Neural crest cell (in vitro differentiated cells): ENCODE data around the gene GAREM2. TPM values are rescaled to one million over a fixed set of nuclear protein-coding genes. Genes with fewer than 3 reads are reported as not detected.

Experiments used
- DNase-seq: peaks from one replicate; pipeline ENCODE4 v3.0.0; 2021; ENCODE audit warnings: low read depth, mixed read lengths, low spot score
- H3K27ac Mint-ChIP-seq: one replicate; pipeline ENCODE4 v1.8.0; 2021; ENCODE audit warnings: mild to moderate bottlenecking, mixed read lengths; ENCODE audit not compliant: unreplicated experiment
- H3K27me3 Mint-ChIP-seq: 2 replicates; pipeline ENCODE4 v1.8.0; 2021; ENCODE audit warnings: low read depth, mild to moderate bottlenecking, mixed read lengths
- H3K36me3 Mint-ChIP-seq: 2 replicates; pipeline ENCODE4 v1.8.0; 2021; ENCODE audit warnings: low read depth, mild to moderate bottlenecking, mixed read lengths
- H3K4me1 Mint-ChIP-seq: 2 replicates; pipeline ENCODE4 v1.8.0; 2021; ENCODE audit warnings: mixed read lengths
- H3K4me3 Mint-ChIP-seq: one replicate; pipeline ENCODE4 v1.8.0; 2021; ENCODE audit warnings: mild to moderate bottlenecking, mixed read lengths
- H3K9me3 Mint-ChIP-seq: 2 replicates; pipeline ENCODE4 v1.8.0; 2021; ENCODE audit warnings: mixed read lengths
- CTCF ChIP-seq: fragments of 200-600 bp; sonication (generic); conservative IDR thresholded peaks from 2 replicates; pipeline ENCODE4 v1.5.0; 2021; ENCODE audit warnings: antibody characterized with exemption, mild to moderate bottlenecking
- long read RNA-seq: library from polyadenylated mRNA; unstranded; transcript quantifications from one replicate; pipeline ENCODE4 v2.0.0, GENCODE V29; 2020
- total RNA-seq: library from RNA; stranded (reverse); gene quantifications from 2 replicates; pipeline ENCODE4 v1.2.1, GENCODE V29; 2021

GAREM2 gene
- 21.3 and 21.8 TPM in 2 replicates for total RNA-seq
- long read RNA-seq, partial matches to known transcripts, result 2 of 4 reads
- long read RNA-seq, other reads (novel, unspliced or antisense), result 2 of 4 reads

GRCh38 chr2:26172871-26173775 lies at the start of gene GAREM2:
Gene GAREM2, plus strand, starts transcription at chr2:26173088. Its CDS starts 133 bp downstream, at chr2:26173221.
- TF ChIP-seq CTCF, result no peak
- Mint-ChIP-seq H3K36me3 (no peaks in the 10 kb centered on the region), H3K27me3 (peaks cover 27% of the 10 kb centered on the region), H3K4me1 (peaks cover 22% of the 10 kb centered on the region), H3K27ac (peak within 1 kb of the TSS; percentile 62), H3K9me3 (no peaks in the 10 kb centered on the region), H3K4me3 (peak within 1 kb of the TSS; percentile 90)
- no peak for DNase-seq

DNA sequence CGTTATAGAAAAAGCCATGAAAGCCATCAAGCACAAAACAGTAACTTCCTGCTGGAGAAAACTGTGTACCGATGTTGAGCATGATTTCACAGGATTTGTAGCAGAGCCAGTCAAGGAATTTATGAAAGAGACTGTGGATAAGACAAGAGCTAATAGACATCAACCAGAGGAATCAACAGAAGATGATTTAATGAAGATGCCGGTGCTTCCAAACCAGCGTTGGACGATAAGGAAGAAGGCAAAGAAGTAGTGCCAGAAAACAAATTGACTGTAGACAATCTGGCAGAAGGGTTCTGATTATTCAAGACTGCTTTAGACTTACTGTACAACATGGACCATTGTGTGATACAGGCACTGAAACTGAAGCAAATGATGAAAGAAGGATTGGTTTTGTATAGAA lies 49.5 kb upstream of the GAREM2 start:
- no peak for TF ChIP-seq CTCF
- no peak for DNase-seq
- H3K27ac Mint-ChIP-seq, result no peak overlapping the region
- no peak overlapping the region for H3K4me3 Mint-ChIP-seq
- H3K36me3 Mint-ChIP-seq, result peaks cover 5% of the 10 kb centered on the region
- H3K4me1 Mint-ChIP-seq, result peaks cover 8% of the 10 kb centered on the region
- H3K9me3 Mint-ChIP-seq, result no peaks in the 10 kb centered on the region
- H3K27me3 Mint-ChIP-seq, result no peaks in the 10 kb centered on the region

DNA sequence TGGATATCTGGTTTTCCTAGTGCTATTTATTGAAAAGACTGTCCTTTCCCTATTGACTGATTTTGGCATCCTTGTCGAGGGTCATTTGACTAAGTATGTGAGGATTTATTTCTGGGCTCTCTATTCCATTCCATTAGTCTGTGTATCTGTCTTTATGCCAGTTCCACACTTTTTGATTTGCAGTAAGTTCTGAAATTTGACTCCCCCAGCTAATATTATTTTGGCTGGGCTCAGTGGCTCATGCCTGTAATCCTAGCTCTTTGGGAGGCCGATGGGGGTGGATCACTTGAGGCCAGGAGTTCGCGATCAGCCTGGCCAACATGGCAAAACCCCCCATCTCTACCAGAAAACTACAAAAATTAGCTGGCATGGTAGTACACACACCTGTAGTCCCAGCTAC lies 46.8 kb upstream of the GAREM2 start:
- no peaks in the 10 kb centered on the region for H3K9me3 Mint-ChIP-seq
- no peak overlapping the region for H3K27ac Mint-ChIP-seq
- no peaks in the 10 kb centered on the region for H3K27me3 Mint-ChIP-seq
- H3K36me3 Mint-ChIP-seq, result peaks cover 5% of the 10 kb centered on the region
- no peak for TF ChIP-seq CTCF
- H3K4me1 Mint-ChIP-seq, result peaks cover 8% of the 10 kb centered on the region
- no peak overlapping the region for H3K4me3 Mint-ChIP-seq
- DNase-seq, result no peak

DNA sequence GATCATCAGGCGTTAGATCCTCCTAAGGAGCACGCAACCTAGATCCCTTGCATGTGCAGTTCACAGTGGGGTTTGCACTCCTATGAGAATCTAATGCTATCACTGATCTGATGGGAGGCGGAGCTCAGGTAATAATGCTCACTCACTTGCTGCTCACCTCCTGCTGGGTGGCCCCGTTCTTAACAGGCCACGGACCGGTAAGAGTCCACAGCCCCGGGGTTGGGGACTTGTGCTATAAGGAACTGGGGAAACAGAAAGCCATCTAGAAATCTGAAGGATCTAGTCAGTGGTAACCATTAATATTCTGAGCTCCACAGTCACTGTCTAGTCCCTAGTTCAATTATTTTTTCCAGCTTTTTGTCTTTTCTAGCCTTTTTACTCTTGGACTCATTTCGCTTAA lies 44.7 kb upstream of the GAREM2 start:
- no peaks in the 10 kb centered on the region for H3K9me3 Mint-ChIP-seq
- H3K4me3 Mint-ChIP-seq, result no peak overlapping the region
- H3K4me1 Mint-ChIP-seq, result peaks cover 2% of the 10 kb centered on the region
- no peak for DNase-seq
- no peak overlapping the region for H3K27ac Mint-ChIP-seq
- H3K36me3 Mint-ChIP-seq, result peaks cover 2% of the 10 kb centered on the region
- TF ChIP-seq CTCF, result no peak
- H3K27me3 Mint-ChIP-seq, result no peaks in the 10 kb centered on the region

GRCh38 chr2:26130763-26131162 lies 42.1 kb upstream of the GAREM2 start:
- H3K4me3 Mint-ChIP-seq, result no peak overlapping the region
- peaks cover 2% of the 10 kb centered on the region for H3K36me3 Mint-ChIP-seq

More at GRCh38 chr2:26130763-26131162, 42.1 kb upstream of the GAREM2 start:
- Mint-ChIP-seq H3K27ac (no peak overlapping the region), H3K4me1 (peaks cover 4% of the 10 kb centered on the region), H3K9me3 (no peaks in the 10 kb centered on the region), H3K27me3 (no peaks in the 10 kb centered on the region)
- no peak for DNase-seq
- no peak for TF ChIP-seq CTCF
